Naive thymus-derived CD4-positive, alpha-beta T cell (primary cell): ENCODE results near the gene CKAP5. TPM values are rescaled to one million over a fixed set of nuclear protein-coding genes. Genes with fewer than 3 reads are reported as not detected.

Experiments used
- ATAC-seq: fragments of 150-1000 bp; cut with Tn5 transposase; 2 replicates; pipeline ENCODE4 v1.10.0; 2021; ENCODE audit warnings: mild to moderate bottlenecking, moderate library complexity
- CTCF ChIA-PET: fragments of 350-600 bp; sonication (Branson Sonifier 250); formaldehyde crosslinking; loops from one replicate; lab custom pipeline; 2021; ENCODE audit warnings: antibody characterized with exemption; lab: Charles Lee
- POLR2A ChIA-PET: fragments of 350-600 bp; sonication (Branson Sonifier 250); formaldehyde crosslinking; loops from one replicate; lab custom pipeline; 2021; ENCODE audit warnings: antibody characterized with exemption, inconsistent platforms; lab: Charles Lee
- DNase-seq, 9 donors: peaks; one replicate each; pipeline versions ENCODE4 v3.0.0 to v3.0.0-alpha.2; 2020 to 2022; ENCODE audit warnings: mixed read lengths in 1 of 9
- H3K27ac ChIP-seq: one replicate; pipeline ENCODE4 v1.7.0; 2013; ENCODE audit warnings: mild to moderate bottlenecking, low read depth, low read length, moderate library complexity
- H3K27me3 ChIP-seq, 2 donors: one replicate each; pipeline ENCODE4 v1.7.0; 2013; ENCODE audit warnings: low read length in 2 of 2, mild to moderate bottlenecking in 2 of 2, moderate library complexity in 2 of 2; ENCODE audit not compliant: control insufficient read depth in 2 of 2, insufficient read depth in 2 of 2
- H3K36me3 ChIP-seq, 3 experiments: 1 replicate in 2 of 3; 2 replicates in 1 of 3; pipeline ENCODE4 v1.7.0; 2013; ENCODE audit warnings: low read length in 3 of 3, mild to moderate bottlenecking in 3 of 3, moderate library complexity in 1 of 3; ENCODE audit not compliant: insufficient read depth in 3 of 3, control insufficient read depth in 2 of 3
- H3K4me1 ChIP-seq, 2 donors: one replicate each; pipeline ENCODE4 v1.7.0; 2013; ENCODE audit warnings: low read length in 2 of 2, mild to moderate bottlenecking in 2 of 2, moderate library complexity in 1 of 2; ENCODE audit not compliant: control insufficient read depth in 2 of 2, insufficient read depth in 2 of 2
- H3K4me3 ChIP-seq: 2 replicates; pipeline ENCODE4 v1.7.0; 2013; ENCODE audit warnings: mild to moderate bottlenecking, low read length
- H3K9me3 ChIP-seq, 3 experiments: 1 replicate in 2 of 3; 2 replicates in 1 of 3; pipeline ENCODE4 v1.7.0; 2013; ENCODE audit warnings: low read length in 3 of 3; ENCODE audit not compliant: control insufficient read depth in 2 of 3
- H3K27ac Mint-ChIP-seq, 9 donors: one replicate each; pipeline ENCODE4 v1.8.0; 2020 to 2022; ENCODE audit warnings: mixed read lengths in 9 of 9, mild to moderate bottlenecking in 8 of 9, moderate library complexity in 5 of 9, inconsistent platforms in 2 of 9
- H3K27me3 Mint-ChIP-seq, 5 donors: one replicate each; pipeline ENCODE4 v1.8.0; 2021 to 2022; ENCODE audit warnings: mixed read lengths in 5 of 5, mild to moderate bottlenecking in 1 of 5
- H3K36me3 Mint-ChIP-seq, 5 donors: one replicate each; pipeline ENCODE4 v1.8.0; 2020 to 2022; ENCODE audit warnings: mixed read lengths in 5 of 5, mild to moderate bottlenecking in 3 of 5, inconsistent platforms in 1 of 5
- H3K4me1 Mint-ChIP-seq, 7 donors: one replicate each; pipeline ENCODE4 v1.8.0; 2020 to 2022; ENCODE audit warnings: mixed read lengths in 7 of 7, mild to moderate bottlenecking in 3 of 7, inconsistent platforms in 1 of 7
- H3K4me3 Mint-ChIP-seq, 10 donors: one replicate each; pipeline ENCODE4 v1.8.0; 2020 to 2022; ENCODE audit warnings: mild to moderate bottlenecking in 10 of 10, mixed read lengths in 10 of 10, moderate library complexity in 6 of 10, inconsistent platforms in 2 of 10
- H3K9me3 Mint-ChIP-seq, 11 donors: one replicate each; pipeline ENCODE4 v1.8.0; 2020 to 2022; ENCODE audit warnings: mixed read lengths in 11 of 11, mild to moderate bottlenecking in 4 of 11, inconsistent platforms in 1 of 11, moderate library complexity in 1 of 11
- intact Hi-C, 2 donors: fragments of 100-400 bp; cut with micrococcal nuclease; formaldehyde crosslinking; loops; one replicate each; pipeline ENCODE4 v1.15.1; 2023
- polyA plus RNA-seq, 2 donors: library from polyadenylated mRNA; unstranded; fragments of 300-500 nt; fragmentation: Illumina TruSeq; gene quantifications; one replicate each; pipeline ENCODE4 v1.2.3, GENCODE V29; 2021
- total RNA-seq, 6 experiments: library from RNA in 5 of 6; stranded (reverse) in 5 of 6; gene quantifications; 1 replicate in 5 of 6; 2 replicates in 1 of 6; pipeline ENCODE4 v1.2.3 and lab custom pipeline; 2021 to 2026

CKAP5 gene
- total and polyA plus RNA-seq, 7 experiments from 2014 or later, result 10.9 to 126 (median 45.2) TPM

DNA sequence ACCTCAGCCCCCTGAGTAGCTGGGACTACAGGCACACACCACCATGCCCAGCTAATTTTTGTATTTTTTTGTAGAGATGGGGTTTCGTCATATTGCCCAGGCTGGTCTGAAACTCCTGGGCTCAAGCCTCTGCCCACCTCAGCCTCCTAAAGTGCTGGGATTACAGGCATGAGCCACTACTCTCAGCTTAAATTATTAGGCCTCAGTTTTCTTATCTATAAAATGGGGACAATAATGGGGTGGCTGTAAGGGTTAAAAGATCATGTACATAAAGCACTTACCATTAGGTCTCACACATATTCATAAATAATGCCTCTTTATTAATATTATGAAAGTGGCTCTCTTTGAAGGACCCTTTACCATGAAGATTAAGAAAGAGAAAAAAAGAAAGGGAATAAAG, 31.5 kb upstream of the CKAP5 start:
- no peaks in the 10 kb centered on the region for H3K36me3 ChIP-seq
- Mint-ChIP-seq H3K27ac (no peak overlapping the region), H3K27me3 (peaks cover 0 to 11% (median 3%) of the 10 kb centered on the region in 5 donors), H3K9me3 (no peaks in the 10 kb centered on the region), H3K36me3 (no peaks in the 10 kb centered on the region), H3K4me3 (no peak overlapping the region), H3K4me1 (peaks cover 0 to 1% (median 0%) of the 10 kb centered on the region in 7 donors)
- no peak overlapping the region for H3K4me3 ChIP-seq
- POLR2A ChIA-PET, result no interaction called here
- CTCF ChIA-PET, result no interaction called here
- no peak for DNase-seq
- no peak overlapping the region for H3K27ac ChIP-seq
- H3K4me1 ChIP-seq, result no peaks in the 10 kb centered on the region
- ATAC-seq, result no peak
- H3K27me3 ChIP-seq, result no peaks in the 10 kb centered on the region
- no peaks in the 10 kb centered on the region for H3K9me3 ChIP-seq
- intact Hi-C loops, result no loop called here

DNA sequence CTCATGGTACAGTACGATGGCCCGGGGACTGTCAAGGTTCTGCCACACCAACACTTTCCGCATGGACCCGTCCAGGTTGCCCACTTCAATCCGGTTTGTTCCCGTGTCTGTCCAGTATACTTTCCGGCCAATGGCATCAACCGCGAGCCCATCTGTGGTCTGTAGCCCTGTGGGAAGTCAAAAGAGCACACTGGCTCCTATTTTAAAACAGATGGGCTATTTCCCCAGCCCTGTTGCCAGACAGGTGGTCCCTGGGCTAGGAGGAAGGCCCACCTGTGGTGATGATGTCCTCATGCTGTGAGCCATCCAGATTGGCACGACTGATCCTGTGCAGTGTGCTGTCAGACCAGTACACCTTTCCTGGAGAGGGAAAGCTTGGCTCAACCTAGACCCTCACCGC, 30.4 kb upstream of the CKAP5 start:
- H3K9me3 ChIP-seq, result no peaks in the 10 kb centered on the region
- ChIA-PET CTCF (no interaction called here), POLR2A (no interaction called here)
- no peaks in the 10 kb centered on the region for H3K36me3 Mint-ChIP-seq
- H3K27me3 ChIP-seq, result no peaks in the 10 kb centered on the region
- H3K27me3 Mint-ChIP-seq, result peaks cover 0 to 9% (median 3%) of the 10 kb centered on the region in 5 donors
- H3K9me3 Mint-ChIP-seq, result no peaks in the 10 kb centered on the region
- peaks cover 0 to 1% (median 0%) of the 10 kb centered on the region in 7 donors for H3K4me1 Mint-ChIP-seq
- ATAC-seq (no peak), DNase-seq (no peak)
- H3K4me3 Mint-ChIP-seq, result no peak overlapping the region
- no peak overlapping the region for H3K27ac ChIP-seq
- no peaks in the 10 kb centered on the region for H3K36me3 ChIP-seq
- intact Hi-C loops, result no loop called here
- no peak overlapping the region for H3K4me3 ChIP-seq
- no peaks in the 10 kb centered on the region for H3K4me1 ChIP-seq
- H3K27ac Mint-ChIP-seq, result no peak overlapping the region

- Mint-ChIP-seq H3K9me3 (no peaks in the 10 kb centered on the region), H3K4me1 (no peaks in the 10 kb centered on the region), H3K27me3 (peaks cover 0 to 8% (median 0%) of the 10 kb centered on the region in 5 donors), H3K27ac (no peak overlapping the region), H3K36me3 (no peaks in the 10 kb centered on the region), H3K4me3 (no peak overlapping the region)
- Histone ChIP-seq H3K27ac (no peak overlapping the region), H3K9me3 (no peaks in the 10 kb centered on the region), H3K4me1 (no peaks in the 10 kb centered on the region), H3K4me3 (no peak overlapping the region), H3K36me3 (no peaks in the 10 kb centered on the region), H3K27me3 (no peaks in the 10 kb centered on the region)
- CTCF ChIA-PET, result no interaction called here
- intact Hi-C loops, result no loop called here
- POLR2A ChIA-PET, result no interaction called here
- DNase-seq (no peak), ATAC-seq (no peak)
These were observed 28.5 kb upstream of the CKAP5 start for GRCh38 chr11:46874586-46874985.

- POLR2A ChIA-PET, result no interaction called here
- DNase-seq (no peak), ATAC-seq (no peak)
- Mint-ChIP-seq H3K9me3 (no peaks in the 10 kb centered on the region), H3K36me3 (no peaks in the 10 kb centered on the region), H3K27ac (no peak overlapping the region), H3K27me3 (peaks cover 0 to 7% (median 0%) of the 10 kb centered on the region in 5 donors), H3K4me3 (no peak overlapping the region), H3K4me1 (no peaks in the 10 kb centered on the region)
- intact Hi-C loops, result no loop called here
- Histone ChIP-seq H3K27ac (no peak overlapping the region), H3K4me1 (no peaks in the 10 kb centered on the region), H3K9me3 (no peaks in the 10 kb centered on the region), H3K27me3 (no peaks in the 10 kb centered on the region), H3K4me3 (no peak overlapping the region), H3K36me3 (no peaks in the 10 kb centered on the region)
- CTCF ChIA-PET, result no interaction called here
These were observed 22.8 kb upstream of the CKAP5 start for GRCh38 chr11:46868912-46869311.

- Histone ChIP-seq H3K27me3 (no peaks in the 10 kb centered on the region), H3K9me3 (no peaks in the 10 kb centered on the region), H3K4me1 (no peaks in the 10 kb centered on the region), H3K27ac (no peak overlapping the region), H3K36me3 (no peaks in the 10 kb centered on the region), H3K4me3 (no peak overlapping the region)
- CTCF ChIA-PET, result no interaction called here
- intact Hi-C loops, result no loop called here
- Mint-ChIP-seq H3K36me3 (no peaks in the 10 kb centered on the region), H3K4me3 (no peak overlapping the region), H3K27ac (no peak overlapping the region), H3K27me3 (peaks cover 0 to 7% (median 0%) of the 10 kb centered on the region in 5 donors), H3K9me3 (no peaks in the 10 kb centered on the region), H3K4me1 (no peaks in the 10 kb centered on the region)
- ATAC-seq (no peak), DNase-seq (no peak)
- POLR2A ChIA-PET, result no interaction called here
These were observed 19.3 kb upstream of the CKAP5 start for GRCh38 chr11:46865340-46865739.

DNA sequence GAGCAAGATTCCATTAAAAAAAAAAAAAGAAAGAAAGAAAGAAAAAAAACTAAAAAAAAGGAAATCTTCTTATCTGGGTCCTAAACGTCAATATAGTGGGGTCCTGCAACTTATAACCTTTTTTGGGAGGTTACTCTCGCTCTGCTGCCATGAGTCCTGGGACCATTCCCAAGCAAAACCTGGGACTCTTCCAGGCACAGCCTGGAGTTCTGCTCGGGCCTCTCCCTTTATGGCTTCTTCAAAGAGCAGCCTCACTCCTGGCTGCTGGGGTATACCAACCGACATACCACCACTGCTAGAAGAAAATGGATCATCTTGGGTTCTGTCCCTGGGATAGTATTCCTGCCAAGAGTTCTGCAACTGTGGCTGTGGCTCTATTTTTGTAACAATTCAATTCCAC, 14.1 kb upstream of the CKAP5 start:
- no peaks in the 10 kb centered on the region for H3K9me3 Mint-ChIP-seq
- no peak overlapping the region for H3K4me3 Mint-ChIP-seq
- ChIA-PET CTCF (no interaction called here), POLR2A (no interaction called here)
- H3K36me3 Mint-ChIP-seq, result no peaks in the 10 kb centered on the region
- no peak for ATAC-seq
- Histone ChIP-seq H3K9me3 (no peaks in the 10 kb centered on the region), H3K4me1 (no peaks in the 10 kb centered on the region), H3K36me3 (no peaks in the 10 kb centered on the region), H3K4me3 (no peak overlapping the region), H3K27ac (no peak overlapping the region), H3K27me3 (no peaks in the 10 kb centered on the region)
- H3K27ac Mint-ChIP-seq, result no peak overlapping the region
- intact Hi-C loops, result no loop called here
- peaks cover 0 to 4% (median 0%) of the 10 kb centered on the region in 5 donors for H3K27me3 Mint-ChIP-seq
- H3K4me1 Mint-ChIP-seq, result peaks cover 0 to 2% (median 0%) of the 10 kb centered on the region in 7 donors
- no peak for DNase-seq

GRCh38 chr11:46858920-46859546, 13.0 kb upstream of the CKAP5 start:
- Histone ChIP-seq H3K36me3 (no peaks in the 10 kb centered on the region), H3K27me3 (no peaks in the 10 kb centered on the region), H3K4me3 (no peak overlapping the region), H3K27ac (no peak overlapping the region), H3K9me3 (no peaks in the 10 kb centered on the region), H3K4me1 (no peaks in the 10 kb centered on the region)
- Mint-ChIP-seq H3K27me3 (peaks cover 0 to 3% (median 0%) of the 10 kb centered on the region in 5 donors), H3K4me1 (peaks cover 0 to 2% (median 0%) of the 10 kb centered on the region in 7 donors), H3K27ac (no peak overlapping the region), H3K9me3 (no peaks in the 10 kb centered on the region), H3K36me3 (no peaks in the 10 kb centered on the region), H3K4me3 (no peak overlapping the region)
- intact Hi-C loops, result no loop called here
- ChIA-PET POLR2A (interaction anchor here (0.5 kb wide), 1 partner anchor 586 kb away, joined by 6 read pairs; no protein-coding TSS in a partner anchor), CTCF (no interaction called here)
- DNase-seq (no peak), ATAC-seq (no peak)
